Brain microvascular endothelial cell (primary cell): ENCODE data around the gene SDHAF4.

Experiments
- DNase-seq: peaks from one replicate; pipeline ENCODE4 v3.0.0-alpha.2; 2020
- H3K27ac ChIP-seq: fragments of 250-450 bp; sonication (Bioruptor Pico); 2 replicates; pipeline ENCODE4 v1.5.1; 2020; ENCODE audit warnings: mild to moderate bottlenecking, moderate library complexity
- H3K27me3 ChIP-seq: fragments of 250-450 bp; sonication (Bioruptor Pico); replicated peaks from 2 replicates; pipeline ENCODE4 v1.5.1; 2020; ENCODE audit warnings: mild to moderate bottlenecking
- H3K36me3 ChIP-seq: fragments of 250-450 bp; sonication (Bioruptor Pico); replicated peaks from 2 replicates; pipeline ENCODE4 v1.5.1; 2020; ENCODE audit warnings: mild to moderate bottlenecking
- H3K4me3 ChIP-seq: 2 replicates; pipeline ENCODE4 v1.5.1; 2011; ENCODE audit warnings: low read depth, mild to moderate bottlenecking, control low read depth, low read length, moderate library complexity
- in situ Hi-C: cut with HindIII; loops from 2 replicates; pipeline ENCODE4 v1.10.0; 2017; ENCODE audit warnings: low sequenced_read_pairs, low pct_ligation_motif_present
- TF ChIP-seq, protein P1 (sequence below): IDR thresholded peaks from 2 replicates; pipeline ENCODE4 v1.5.1; 2011; ENCODE audit warnings: low read depth, mild to moderate bottlenecking, moderate library complexity, low read length, control low read depth, inconsistent platforms; ENCODE audit errors: missing control alignments

The SDHAF4 gene

DNA sequence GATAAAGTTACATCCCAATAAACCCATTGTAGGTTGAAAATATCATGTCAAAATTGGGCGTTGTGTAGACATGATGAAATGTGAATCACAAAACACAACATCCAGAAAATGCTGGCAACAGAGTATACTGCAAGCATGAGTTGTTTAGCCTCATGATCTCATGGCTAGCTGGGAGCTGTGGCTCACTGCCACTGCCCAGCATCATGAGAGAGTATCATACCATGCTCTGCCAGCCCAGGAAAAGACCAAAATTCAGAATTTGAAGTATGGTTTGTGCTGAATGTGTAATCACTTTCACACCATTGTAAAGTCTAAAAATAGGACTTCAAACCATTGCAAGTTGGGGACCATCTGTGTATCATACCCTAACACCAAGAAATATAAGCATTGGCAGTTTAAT lies 55.7 kb downstream of the SDHAF4 start:
- TF ChIP-seq, protein P1, sequence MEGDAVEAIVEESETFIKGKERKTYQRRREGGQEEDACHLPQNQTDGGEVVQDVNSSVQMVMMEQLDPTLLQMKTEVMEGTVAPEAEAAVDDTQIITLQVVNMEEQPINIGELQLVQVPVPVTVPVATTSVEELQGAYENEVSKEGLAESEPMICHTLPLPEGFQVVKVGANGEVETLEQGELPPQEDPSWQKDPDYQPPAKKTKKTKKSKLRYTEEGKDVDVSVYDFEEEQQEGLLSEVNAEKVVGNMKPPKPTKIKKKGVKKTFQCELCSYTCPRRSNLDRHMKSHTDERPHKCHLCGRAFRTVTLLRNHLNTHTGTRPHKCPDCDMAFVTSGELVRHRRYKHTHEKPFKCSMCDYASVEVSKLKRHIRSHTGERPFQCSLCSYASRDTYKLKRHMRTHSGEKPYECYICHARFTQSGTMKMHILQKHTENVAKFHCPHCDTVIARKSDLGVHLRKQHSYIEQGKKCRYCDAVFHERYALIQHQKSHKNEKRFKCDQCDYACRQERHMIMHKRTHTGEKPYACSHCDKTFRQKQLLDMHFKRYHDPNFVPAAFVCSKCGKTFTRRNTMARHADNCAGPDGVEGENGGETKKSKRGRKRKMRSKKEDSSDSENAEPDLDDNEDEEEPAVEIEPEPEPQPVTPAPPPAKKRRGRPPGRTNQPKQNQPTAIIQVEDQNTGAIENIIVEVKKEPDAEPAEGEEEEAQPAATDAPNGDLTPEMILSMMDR: no peak

DNA sequence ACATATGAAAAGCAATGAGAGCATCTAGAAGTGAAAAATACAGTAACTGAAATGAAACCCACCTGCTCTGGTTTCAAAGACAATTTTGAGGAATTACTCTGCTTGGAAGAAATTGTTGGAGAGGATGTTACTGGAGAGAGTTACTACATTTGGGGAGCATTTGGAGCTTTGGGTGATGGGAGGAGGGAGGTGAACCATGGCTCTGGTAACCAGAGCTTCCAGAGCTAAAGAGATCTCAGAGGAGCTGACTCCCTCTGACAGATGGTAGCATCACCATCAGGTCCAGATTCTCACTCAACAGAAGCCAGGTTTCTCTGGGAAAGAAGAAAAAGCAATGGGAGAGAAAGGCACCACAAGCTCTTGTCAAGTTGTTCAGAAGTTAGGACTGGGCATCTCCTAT lies 58.7 kb downstream of the SDHAF4 start:
- TF ChIP-seq, protein P1: no peak
- Histone ChIP-seq H3K27me3 (no peaks in the 10 kb centered on the region), H3K27ac (no peak overlapping the region), H3K36me3 (no peaks in the 10 kb centered on the region), H3K4me3 (no peak overlapping the region)
- no peak for DNase-seq
- in situ Hi-C loops: no loop called here

More for the DNA sequence above, 55.7 kb downstream of the SDHAF4 start:
- Histone ChIP-seq H3K27me3 (no peaks in the 10 kb centered on the region), H3K4me3 (no peak overlapping the region), H3K27ac (no peak overlapping the region), H3K36me3 (no peaks in the 10 kb centered on the region)
- in situ Hi-C loops: no loop called here
- no peak for DNase-seq

DNA sequence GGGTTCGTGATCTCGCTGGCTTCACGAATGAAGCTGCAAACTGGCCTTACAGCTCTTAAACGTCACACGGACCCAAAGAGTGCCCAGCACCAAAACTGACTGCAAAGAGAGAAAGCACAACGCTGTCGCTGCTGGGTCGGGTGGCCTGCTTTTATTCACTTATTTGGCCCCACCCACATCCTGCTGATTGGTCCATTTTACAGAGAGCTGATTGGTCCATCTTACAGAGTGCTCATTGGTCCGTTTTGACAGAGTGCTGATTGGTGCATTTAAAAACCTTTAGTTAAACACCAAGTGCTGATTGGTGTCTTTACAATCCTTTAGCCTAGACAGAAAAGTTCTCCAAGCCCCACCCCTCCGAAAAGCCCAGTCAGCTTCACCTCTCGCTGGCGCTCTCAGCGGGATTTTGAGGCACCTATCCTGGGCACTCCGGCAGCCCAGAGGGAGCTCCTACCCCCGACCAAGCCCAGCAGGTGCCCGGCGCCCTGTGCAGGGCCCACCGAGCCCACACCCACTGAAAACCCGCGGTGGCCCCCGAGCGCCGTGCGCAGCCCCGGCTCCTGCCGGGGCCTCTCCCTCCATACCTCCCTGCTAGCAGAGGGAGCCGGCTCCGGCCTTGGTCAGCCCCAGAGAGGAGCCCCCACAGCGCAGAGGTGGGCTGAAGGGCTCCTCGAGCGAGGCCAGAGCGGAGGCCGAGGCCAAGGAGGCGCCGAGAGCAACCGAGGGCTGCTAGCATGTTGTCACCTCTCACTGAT lies 60.9 kb downstream of the SDHAF4 start:
- H3K36me3 ChIP-seq: no peaks in the 10 kb centered on the region
- H3K4me3 ChIP-seq: no peak overlapping the region
- TF ChIP-seq, protein P1: no peak
- no peaks in the 10 kb centered on the region for H3K27me3 ChIP-seq
- in situ Hi-C loops: no loop called here
- no peak for DNase-seq
- no peak overlapping the region for H3K27ac ChIP-seq

DNA sequence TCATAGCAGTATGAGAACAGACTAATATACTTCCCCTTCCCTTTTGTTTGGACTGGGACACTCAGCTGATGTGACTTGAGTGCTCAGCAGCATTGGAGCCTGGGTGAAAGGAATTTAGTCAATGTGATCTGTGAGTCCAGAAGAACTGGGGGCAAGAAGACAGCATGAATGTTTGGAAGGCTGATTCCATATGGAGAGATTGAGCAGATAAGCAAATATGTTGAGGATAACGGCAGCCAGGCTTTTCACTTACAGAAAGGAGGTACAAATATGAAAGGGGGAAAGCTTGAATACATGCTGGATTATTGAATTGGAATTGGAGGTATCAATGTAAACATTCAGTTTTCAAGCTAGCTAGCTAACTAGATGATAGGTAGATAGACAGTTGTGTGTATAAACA lies 63.2 kb downstream of the SDHAF4 start:
- in situ Hi-C loops: no loop called here
- TF ChIP-seq, protein P1: no peak
- no peak overlapping the region for H3K4me3 ChIP-seq

DNA sequence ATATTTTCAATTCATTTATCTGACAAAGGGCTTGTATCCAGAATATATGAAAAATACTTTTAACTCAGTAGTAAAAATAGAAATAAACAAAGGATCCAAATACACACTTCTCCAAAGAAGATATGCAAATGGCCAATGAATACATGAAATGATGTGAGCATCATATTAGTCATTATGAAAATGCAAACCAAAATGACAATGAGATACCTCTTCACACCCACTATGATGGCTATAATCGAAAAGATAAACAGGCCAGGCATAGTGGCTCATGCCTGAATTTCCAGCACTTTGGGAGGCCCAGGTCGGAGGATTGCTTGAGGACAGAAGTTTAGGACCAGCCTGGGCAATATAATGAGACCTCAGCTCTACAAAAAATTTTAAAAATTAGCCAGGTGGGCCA lies 67.1 kb downstream of the SDHAF4 start:
- no peaks in the 10 kb centered on the region for H3K36me3 ChIP-seq
- TF ChIP-seq, protein P1: no peak
- in situ Hi-C loops: no loop called here
- H3K27me3 ChIP-seq: no peaks in the 10 kb centered on the region
- no peak overlapping the region for H3K27ac ChIP-seq
- no peak overlapping the region for H3K4me3 ChIP-seq
- DNase-seq: no peak

More for the DNA sequence above, 63.2 kb downstream of the SDHAF4 start:
- H3K27ac ChIP-seq: no peak overlapping the region
- no peaks in the 10 kb centered on the region for H3K36me3 ChIP-seq
- DNase-seq: no peak
- no peaks in the 10 kb centered on the region for H3K27me3 ChIP-seq

DNA sequence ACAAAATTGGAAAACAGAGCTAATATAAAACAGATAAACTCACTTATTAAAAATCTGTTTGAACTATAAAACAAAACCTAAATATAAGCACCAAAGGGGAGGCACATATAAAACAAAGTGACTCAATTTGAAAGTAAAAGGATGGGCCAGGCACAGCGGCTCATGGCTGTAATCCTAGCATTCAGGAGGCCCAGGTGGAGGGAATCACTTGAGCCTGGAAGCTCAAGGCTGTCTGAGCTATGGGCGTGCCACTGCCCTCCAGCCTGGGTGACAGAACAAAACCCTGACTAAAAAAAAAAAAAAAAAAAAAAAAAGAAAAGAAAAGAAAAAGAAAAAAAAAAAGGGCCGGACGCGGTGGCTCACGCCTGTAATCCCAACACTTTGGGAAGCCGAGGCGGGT lies 69.9 kb downstream of the SDHAF4 start:
- DNase-seq: no peak
- Histone ChIP-seq H3K36me3 (no peaks in the 10 kb centered on the region), H3K27ac (no peak overlapping the region), H3K27me3 (no peaks in the 10 kb centered on the region), H3K4me3 (no peak overlapping the region)
- TF ChIP-seq, protein P1: no peak
- in situ Hi-C loops: no loop called here
